RWPE2 (cell line): ENCODE results near the gene CCDC194.
"Not testable (repeated sequence)": the region's sequence is repeated elsewhere in the genome, so short reads cannot be mapped to it uniquely, and the experiment has no call there.

Experiments used
- ATAC-seq: fragments of 200-7000 bp; cut with Tn5 transposase; 3 replicates; pipeline ENCODE4 v1.9.1; 2021; ENCODE audit warnings: low read depth
- DNase-seq: peaks from one replicate; pipeline ENCODE4 v3.0.0-alpha.2; 2020; ENCODE audit warnings: low spot score
- H3K27ac ChIP-seq: fragments of 450-650 bp; 2 replicates; pipeline ENCODE4 v1.5.1; 2017; ENCODE audit warnings: mild to moderate bottlenecking; ENCODE audit not compliant: poor library complexity, severe bottlenecking
- H3K27me3 ChIP-seq: fragments of 250-450 bp; sonication (Bioruptor Pico); 2 replicates; pipeline ENCODE4 v1.5.1; 2021; ENCODE audit warnings: mild to moderate bottlenecking, moderate library complexity; ENCODE audit not compliant: insufficient read depth, poor library complexity, severe bottlenecking
- H3K36me3 ChIP-seq: fragments of 250-450 bp; sonication (Bioruptor Pico); 2 replicates; pipeline ENCODE4 v1.5.1; 2020; ENCODE audit warnings: low read depth, mild to moderate bottlenecking, moderate library complexity
- H3K4me1 ChIP-seq: fragments of 250-450 bp; sonication (Bioruptor Pico); 2 replicates; pipeline ENCODE4 v1.5.1; 2021; ENCODE audit warnings: mild to moderate bottlenecking, moderate library complexity; ENCODE audit not compliant: insufficient read depth, poor library complexity, severe bottlenecking
- H3K4me3 ChIP-seq: fragments of 250-450 bp; sonication (Bioruptor Pico); 2 replicates; pipeline ENCODE4 v1.5.1; 2021; ENCODE audit warnings: mild to moderate bottlenecking, moderate library complexity; ENCODE audit not compliant: severe bottlenecking
- H3K9me3 ChIP-seq: fragments of 250-450 bp; sonication (Bioruptor Pico); 2 replicates; pipeline ENCODE4 v1.5.1; 2021; ENCODE audit warnings: mild to moderate bottlenecking, moderate library complexity; ENCODE audit not compliant: severe bottlenecking
- TF ChIP-seq, protein P1 (sequence below): fragments of 450-650 bp; IDR thresholded peaks from one replicate; pipeline ENCODE4 v1.5.1; 2017; ENCODE audit warnings: mild to moderate bottlenecking, moderate library complexity; ENCODE audit not compliant: poor library complexity, severe bottlenecking

CCDC194 gene

DNA sequence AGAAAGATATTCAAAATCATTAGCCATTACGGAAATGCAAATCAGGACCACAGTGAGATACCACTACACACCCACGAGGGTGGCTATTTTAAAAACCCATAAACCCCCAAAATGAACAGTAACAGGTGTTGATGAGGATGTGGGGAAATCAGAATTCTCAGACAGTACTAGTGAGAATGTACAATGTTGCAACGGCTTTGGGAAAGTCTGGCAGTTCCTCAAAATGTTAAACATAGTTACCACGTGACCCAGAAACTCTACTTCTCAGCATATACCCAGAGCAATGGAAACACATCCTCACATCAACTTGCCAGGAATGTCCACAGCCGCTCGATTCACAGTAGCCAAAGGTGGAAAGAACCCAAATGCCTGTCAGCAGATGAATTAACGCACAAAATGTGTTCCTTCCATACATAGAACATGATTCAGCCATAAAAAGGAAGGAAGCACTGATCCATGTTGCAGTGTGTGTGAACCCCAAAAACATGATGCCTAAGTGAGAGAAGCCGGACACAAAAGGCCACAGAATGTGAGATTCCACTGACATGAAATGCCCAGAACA, 23.9 kb downstream of the CCDC194 start:
- Histone ChIP-seq H3K4me3 (no peak overlapping the region), H3K27ac (no peak overlapping the region), H3K4me1 (no peaks in the 10 kb centered on the region), H3K27me3 (no peaks in the 10 kb centered on the region), H3K9me3 (no peaks in the 10 kb centered on the region), H3K36me3 (no peaks in the 10 kb centered on the region)
- TF ChIP-seq, protein P1, sequence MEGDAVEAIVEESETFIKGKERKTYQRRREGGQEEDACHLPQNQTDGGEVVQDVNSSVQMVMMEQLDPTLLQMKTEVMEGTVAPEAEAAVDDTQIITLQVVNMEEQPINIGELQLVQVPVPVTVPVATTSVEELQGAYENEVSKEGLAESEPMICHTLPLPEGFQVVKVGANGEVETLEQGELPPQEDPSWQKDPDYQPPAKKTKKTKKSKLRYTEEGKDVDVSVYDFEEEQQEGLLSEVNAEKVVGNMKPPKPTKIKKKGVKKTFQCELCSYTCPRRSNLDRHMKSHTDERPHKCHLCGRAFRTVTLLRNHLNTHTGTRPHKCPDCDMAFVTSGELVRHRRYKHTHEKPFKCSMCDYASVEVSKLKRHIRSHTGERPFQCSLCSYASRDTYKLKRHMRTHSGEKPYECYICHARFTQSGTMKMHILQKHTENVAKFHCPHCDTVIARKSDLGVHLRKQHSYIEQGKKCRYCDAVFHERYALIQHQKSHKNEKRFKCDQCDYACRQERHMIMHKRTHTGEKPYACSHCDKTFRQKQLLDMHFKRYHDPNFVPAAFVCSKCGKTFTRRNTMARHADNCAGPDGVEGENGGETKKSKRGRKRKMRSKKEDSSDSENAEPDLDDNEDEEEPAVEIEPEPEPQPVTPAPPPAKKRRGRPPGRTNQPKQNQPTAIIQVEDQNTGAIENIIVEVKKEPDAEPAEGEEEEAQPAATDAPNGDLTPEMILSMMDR = no peak
- no peak for DNase-seq
- no peak for ATAC-seq

DNA sequence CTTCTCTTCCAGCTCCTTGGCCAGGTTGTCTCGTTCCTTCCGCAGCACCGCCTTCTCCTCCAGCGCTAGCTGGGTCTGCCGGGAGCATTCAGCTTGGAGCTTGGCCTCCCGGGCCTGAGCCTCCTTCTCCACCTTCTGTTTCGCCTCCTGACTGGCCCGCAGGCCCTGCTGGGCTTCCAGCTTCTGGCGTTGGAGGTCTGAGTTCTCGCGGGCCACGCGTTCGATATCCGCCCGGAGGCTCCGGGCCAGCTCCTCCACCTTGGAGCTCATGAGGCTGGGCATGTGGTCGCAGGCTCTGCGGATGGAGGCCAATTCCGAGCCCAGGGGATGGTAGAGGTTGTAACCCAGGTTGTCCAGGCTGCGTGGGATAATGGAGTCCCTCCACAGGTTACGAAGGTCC, 28.6 kb downstream of the CCDC194 start:
- no peak overlapping the region for H3K4me3 ChIP-seq
- no peaks in the 10 kb centered on the region for H3K4me1 ChIP-seq
- DNase-seq (no peak), ATAC-seq (no peak)
- no peaks in the 10 kb centered on the region for H3K36me3 ChIP-seq
- no peaks in the 10 kb centered on the region for H3K9me3 ChIP-seq
- H3K27ac ChIP-seq = no peak overlapping the region
- no peaks in the 10 kb centered on the region for H3K27me3 ChIP-seq
- TF ChIP-seq, protein P1 = no peak

DNA sequence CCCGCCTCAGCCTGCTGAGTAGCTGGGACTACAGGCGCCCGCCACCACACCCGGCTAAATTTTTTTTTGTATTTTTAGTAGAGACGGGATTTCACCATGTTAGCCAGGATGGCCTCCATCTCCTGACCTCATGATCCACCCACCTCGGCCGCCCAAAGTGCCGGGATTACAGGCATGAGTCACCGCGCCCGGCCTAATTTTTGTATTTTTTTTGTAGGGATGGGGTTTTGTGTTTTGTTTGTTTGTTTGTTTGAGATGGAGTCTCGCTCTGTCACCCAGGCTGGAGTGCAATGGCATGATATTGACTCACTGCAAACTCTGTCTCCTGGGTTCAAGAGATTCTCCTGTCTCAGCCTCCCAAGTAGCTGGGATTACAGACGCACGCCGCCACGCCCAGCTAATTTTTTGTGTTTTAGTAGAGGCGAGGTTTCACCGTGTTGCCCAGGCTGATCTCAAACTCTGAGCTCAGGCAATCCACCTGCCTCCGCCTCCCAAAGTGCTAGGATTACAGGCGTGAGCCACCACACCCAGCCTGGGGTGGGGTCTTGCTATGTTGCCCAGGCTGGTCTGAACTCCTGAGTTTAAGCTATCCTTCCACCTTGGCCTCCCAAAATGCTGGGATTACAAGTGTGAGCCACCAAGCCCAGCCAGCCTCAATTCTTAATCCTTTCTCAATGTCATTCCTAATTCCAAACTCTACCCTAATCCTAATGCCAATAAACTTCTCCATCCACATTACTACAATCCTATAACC, 30.0 kb downstream of the CCDC194 start:
- not testable (repeated sequence) for DNase-seq, H3K4me3 ChIP-seq, ATAC-seq, H3K36me3 ChIP-seq, H3K27me3 ChIP-seq, H3K4me1 ChIP-seq, H3K27ac ChIP-seq, H3K9me3 ChIP-seq

DNA sequence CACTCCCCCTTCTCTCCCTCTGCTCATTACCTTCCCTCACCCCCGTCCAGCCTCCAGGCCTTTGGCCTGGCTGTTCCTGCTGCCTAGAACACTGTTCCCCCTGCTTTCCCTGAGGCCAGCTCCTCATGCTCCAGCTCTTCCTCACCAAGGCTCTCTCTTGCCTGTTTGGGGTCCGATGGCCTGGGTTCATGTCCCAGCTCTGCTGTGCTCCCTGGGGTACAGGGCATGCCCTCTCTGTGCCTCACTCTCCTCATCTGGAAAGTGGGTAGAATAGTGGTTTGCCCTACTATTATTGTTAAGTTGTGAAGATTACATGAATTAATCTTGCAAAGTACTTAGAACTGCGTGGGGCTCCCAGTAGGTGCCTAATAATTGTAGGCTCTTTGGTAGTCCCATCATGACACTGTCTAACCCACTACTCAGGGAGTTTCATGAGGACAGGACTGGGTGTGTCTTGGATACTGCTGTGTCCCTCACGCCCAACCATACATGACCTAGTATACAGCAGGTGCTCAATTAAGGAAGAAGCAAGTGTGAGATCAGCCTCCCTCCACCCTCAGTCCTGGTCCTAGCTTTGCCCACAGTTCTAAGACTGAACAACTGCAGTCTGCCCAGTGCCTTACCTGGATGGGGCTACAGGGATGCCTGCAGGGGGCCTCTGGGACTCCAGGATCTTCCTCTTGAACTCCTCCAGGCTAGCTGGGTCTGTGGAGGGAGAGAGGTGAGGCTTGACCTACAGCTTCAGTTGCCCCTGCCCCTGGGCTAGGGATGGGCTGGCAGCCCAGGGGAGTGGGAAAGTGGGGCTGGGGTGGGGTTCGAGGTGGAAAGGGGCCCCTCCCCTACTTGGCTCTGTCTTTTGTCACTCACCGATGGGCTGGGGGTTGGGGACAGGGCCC, 33.8 kb downstream of the CCDC194 start:
- no peak for ATAC-seq
- H3K36me3 ChIP-seq = no peaks in the 10 kb centered on the region
- no peak overlapping the region for H3K4me3 ChIP-seq
- TF ChIP-seq, protein P1 = no peak
- no peaks in the 10 kb centered on the region for H3K9me3 ChIP-seq
- DNase-seq = no peak
- no peak overlapping the region for H3K27ac ChIP-seq
- H3K27me3 ChIP-seq = no peaks in the 10 kb centered on the region
- no peaks in the 10 kb centered on the region for H3K4me1 ChIP-seq

DNA sequence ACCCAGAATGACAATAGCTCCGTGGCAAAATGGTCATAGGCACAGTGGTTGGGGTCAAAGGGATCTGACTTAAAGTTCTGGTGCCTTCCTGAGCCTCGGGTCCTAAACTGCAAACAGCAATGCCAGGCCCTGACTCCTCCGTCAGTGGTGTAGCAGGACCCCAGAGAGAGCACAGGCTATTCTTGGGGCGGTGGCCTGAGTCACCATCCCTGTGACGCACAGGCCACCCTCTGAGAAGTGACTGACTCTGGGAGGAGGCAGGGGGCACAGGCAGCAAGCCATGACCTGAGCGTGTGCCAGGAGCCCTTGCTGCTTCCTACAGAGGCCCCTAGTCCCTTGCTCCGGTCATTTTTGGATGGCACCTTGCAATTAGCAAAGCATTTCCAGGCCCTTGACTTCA, 35.6 kb downstream of the CCDC194 start:
- no peaks in the 10 kb centered on the region for H3K36me3 ChIP-seq
- no peak overlapping the region for H3K27ac ChIP-seq
- no peaks in the 10 kb centered on the region for H3K27me3 ChIP-seq
- no peaks in the 10 kb centered on the region for H3K9me3 ChIP-seq
- TF ChIP-seq, protein P1 = no peak
- DNase-seq (no peak), ATAC-seq (no peak)
- H3K4me1 ChIP-seq = no peaks in the 10 kb centered on the region
- no peak overlapping the region for H3K4me3 ChIP-seq
